B cell (primary cell): Measurements from ENCODE around the gene GNG10. TPM values are rescaled to one million over a fixed set of nuclear protein-coding genes. Genes with fewer than 3 reads are reported as not detected.

Source experiments
- ATAC-seq: fragments of 200-7000 bp; cut with Tn5 transposase; one replicate; pipeline ENCODE4 v1.10.0; 2021; ENCODE audit warnings: low read depth, mild to moderate bottlenecking, moderate number of reproducible peaks, moderate library complexity
- CTCF ChIA-PET: fragments of 350-600 bp; sonication (Branson Sonifier 250); formaldehyde crosslinking; loops from one replicate; lab custom pipeline; 2021; ENCODE audit warnings: antibody characterized with exemption, inconsistent platforms; lab: Charles Lee
- POLR2A ChIA-PET: fragments of 350-600 bp; sonication (Branson Sonifier 250); formaldehyde crosslinking; loops from one replicate; lab custom pipeline; 2021; ENCODE audit warnings: antibody characterized with exemption; lab: Charles Lee
- DNase-seq: peaks from one replicate; pipeline ENCODE4 v3.0.0; 2013
- H2AFZ ChIP-seq: 2 replicates; pipeline ENCODE4 v1.6.1; 2012; ENCODE audit warnings: mild to moderate bottlenecking, low read depth, low read length; ENCODE audit not compliant: insufficient read depth, poor library complexity, severe bottlenecking
- H3K27ac ChIP-seq, 2 donors: 1 replicate in 1 of 2; 2 replicates in 1 of 2; pipeline ENCODE4 v1.5.1; 2012 to 2013; ENCODE audit warnings: low read length in 2 of 2, mild to moderate bottlenecking in 2 of 2, moderate library complexity in 1 of 2
- H3K27me3 ChIP-seq, 4 experiments: fragments of 200-600 bp in 1 of 4; sonication (generic) in 1 of 4; replicated peaks in 1 of 4; 1 replicate in 2 of 4; 2 replicates in 2 of 4; pipeline versions ENCODE4 v1.6.1 to v1.7.0; 2013 to 2016; ENCODE audit warnings: low read length in 3 of 4, mild to moderate bottlenecking in 2 of 4, mixed read lengths in 1 of 4, moderate library complexity in 1 of 4; ENCODE audit not compliant: insufficient read depth in 4 of 4, control insufficient read depth in 3 of 4; ENCODE audit errors: control extremely low read depth in 1 of 4
- H3K36me3 ChIP-seq, 2 experiments: replicated peaks in 1 of 2; 1 replicate in 1 of 2; 2 replicates in 1 of 2; pipeline versions ENCODE4 v1.6.1 to v1.7.1; 2013; ENCODE audit warnings: low read length in 1 of 2; ENCODE audit not compliant: insufficient read depth in 2 of 2, control insufficient read depth in 1 of 2; ENCODE audit errors: control extremely low read depth in 1 of 2, extremely low read depth in 1 of 2
- H3K4me1 ChIP-seq, 2 donors: fragments of 200-600 bp in 1 of 2; sonication (generic) in 1 of 2; 1 replicate in 1 of 2; 2 replicates in 1 of 2; pipeline versions ENCODE4 v1.5.1 to v1.6.1; 2013 to 2017; ENCODE audit warnings: low read length in 2 of 2; ENCODE audit not compliant: control insufficient read depth in 2 of 2, insufficient read depth in 2 of 2
- H3K4me2 ChIP-seq: replicated peaks from 2 replicates; pipeline ENCODE3; 2012; ENCODE audit warnings: mild to moderate bottlenecking, low read depth, low read length; ENCODE audit not compliant: poor library complexity, severe bottlenecking
- H3K4me3 ChIP-seq, 5 experiments: fragments of 200-600 bp in 1 of 5; sonication (generic) in 1 of 5; 1 replicate in 3 of 5; 2 replicates in 2 of 5; pipeline versions ENCODE4 v1.5.1 to v1.7.0; 2011 to 2016; ENCODE audit warnings: low read length in 4 of 5, mild to moderate bottlenecking in 4 of 5, low read depth in 2 of 5, control low read depth in 1 of 5, moderate library complexity in 1 of 5; ENCODE audit not compliant: insufficient read depth in 1 of 5; ENCODE audit errors: control extremely low read depth in 1 of 5, extremely low read depth in 1 of 5
- H3K79me2 ChIP-seq: fragments of 200-600 bp; sonication (generic); one replicate; pipeline ENCODE4 v1.6.0; 2016; ENCODE audit warnings: low read length; ENCODE audit not compliant: control insufficient read depth, insufficient read depth
- H3K9ac ChIP-seq: fragments of 200-600 bp; sonication (generic); 2 replicates; pipeline ENCODE4 v1.6.1; 2017; ENCODE audit warnings: mild to moderate bottlenecking, low read length, moderate library complexity
- H3K9me3 ChIP-seq, 3 donors: one replicate each; pipeline versions ENCODE4 v1.6.1 to v1.7.1; 2013; ENCODE audit warnings: low read length in 2 of 3; ENCODE audit not compliant: control insufficient read depth in 2 of 3, insufficient read depth in 1 of 3; ENCODE audit errors: control extremely low read depth in 1 of 3
- H4K20me1 ChIP-seq: 2 replicates; pipeline ENCODE4 v1.6.0; 2012; ENCODE audit warnings: mild to moderate bottlenecking, low read length; ENCODE audit not compliant: insufficient read depth, control insufficient read depth, poor library complexity, severe bottlenecking
- H3K27ac Mint-ChIP-seq: one replicate; pipeline ENCODE4 v1.8.0; 2021; ENCODE audit warnings: mixed read lengths
- H3K27me3 Mint-ChIP-seq: one replicate; pipeline ENCODE4 v1.8.0; 2021; ENCODE audit warnings: mixed read lengths
- H3K4me1 Mint-ChIP-seq: one replicate; pipeline ENCODE4 v1.8.0; 2021; ENCODE audit warnings: mixed read lengths
- H3K4me3 Mint-ChIP-seq: one replicate; pipeline ENCODE4 v1.8.0; 2021; ENCODE audit warnings: mixed read lengths
- H3K9me3 Mint-ChIP-seq: one replicate; pipeline ENCODE4 v1.8.0; 2022; ENCODE audit warnings: mixed read lengths; ENCODE audit not compliant: insufficient read depth
- CTCF ChIP-seq: fragments of 200-600 bp; IDR thresholded peaks from one replicate; pipeline ENCODE4 v1.8.0; 2022; ENCODE audit warnings: antibody characterized with exemption, mild to moderate bottlenecking
- EZH2 ChIP-seq: IDR thresholded peaks from 2 replicates; pipeline ENCODE4 v1.6.1; 2012; ENCODE audit warnings: borderline replicate concordance, low read depth, mild to moderate bottlenecking, moderate library complexity, low read length; ENCODE audit not compliant: insufficient read depth, poor library complexity, severe bottlenecking
- WGBS: methylation state at CpG from one replicate; pipeline ENCODE4 v1.1.5; 2013; ENCODE audit warnings: missing lambda C conversion rate; ENCODE audit not compliant: insufficient coverage; 5-methylcytosine and 5-hydroxymethylcytosine counted together
- intact Hi-C: fragments of 100-400 bp; cut with micrococcal nuclease; formaldehyde crosslinking; loops from one replicate; pipeline ENCODE4 v1.10.0; 2022
- polyA plus RNA-seq: library from polyadenylated mRNA; depleted of rRNA; stranded (reverse); fragments of >200 nt; gene quantifications from 2 replicates; pipeline ENCODE4 v1.2.3, GENCODE V29; 2012
- total RNA-seq, 2 donors: library from RNA; stranded (reverse); fragments of 120-200 nt in 1 of 2; gene quantifications; 1 replicate in 1 of 2; 2 replicates in 1 of 2; pipeline versions ENCODE4 v1.2.3 to v1.2.4, GENCODE V29; 2013 to 2022

Gene GNG10
- total and polyA plus RNA-seq, 2 donors (not counting 1 experiment from before 2014, with no cell fraction given) = 7.2 to 10.6 TPM

- H3K36me3 ChIP-seq = no peaks in the 10 kb centered on the region
- Mint-ChIP-seq H3K4me3 (no peak overlapping the region), H3K9me3 (peaks cover 5% of the 10 kb centered on the region), H3K27me3 (no peaks in the 10 kb centered on the region), H3K4me1 (no peaks in the 10 kb centered on the region), H3K27ac (no peak overlapping the region)
- H3K4me3 ChIP-seq = no peak overlapping the region
- no peak overlapping the region for H2AFZ ChIP-seq
- CTCF ChIA-PET = no interaction called here
- ATAC-seq (no peak), DNase-seq (no peak)
- H3K4me2 ChIP-seq = no peak overlapping the region
- H3K9ac ChIP-seq = no peak overlapping the region
- H3K4me1 ChIP-seq = no peaks in the 10 kb centered on the region
- intact Hi-C loops = no loop called here
- H3K79me2 ChIP-seq = no peaks in the 10 kb centered on the region
- H4K20me1 ChIP-seq = no peaks in the 10 kb centered on the region
- no peak for TF ChIP-seq CTCF
- TF ChIP-seq EZH2 = no peak
- H3K9me3 ChIP-seq = no peaks in the 10 kb centered on the region
- POLR2A ChIA-PET = no interaction called here
- H3K27me3 ChIP-seq = no peaks in the 10 kb centered on the region
- H3K27ac ChIP-seq = no peak overlapping the region
These were observed 35.4 kb downstream of the GNG10 start for GRCh38 chr9:111696796-111697195.

GRCh38 chr9:111700776-111701175, 39.4 kb downstream of the GNG10 start:
- DNase-seq (no peak), ATAC-seq (no peak)
- Histone ChIP-seq H3K4me1 (no peaks in the 10 kb centered on the region), H2AFZ (no peak overlapping the region), H3K9ac (no peak overlapping the region), H3K9me3 (no peaks in the 10 kb centered on the region), H3K4me3 (no peak overlapping the region), H4K20me1 (no peaks in the 10 kb centered on the region), H3K79me2 (no peaks in the 10 kb centered on the region), H3K36me3 (no peaks in the 10 kb centered on the region), H3K27ac (no peak overlapping the region), H3K27me3 (no peaks in the 10 kb centered on the region), H3K4me2 (no peak overlapping the region)
- Mint-ChIP-seq H3K4me3 (no peak overlapping the region), H3K27me3 (no peaks in the 10 kb centered on the region), H3K9me3 (peaks cover 5% of the 10 kb centered on the region), H3K4me1 (no peaks in the 10 kb centered on the region), H3K27ac (no peak overlapping the region)
- ChIA-PET CTCF (interaction anchor here (1.5 kb wide), 1 partner anchor 10 kb away, joined by 5 read pairs; no protein-coding TSS in a partner anchor), POLR2A (no interaction called here)
- TF ChIP-seq CTCF = no peak
- intact Hi-C loops = no loop called here
- WGBS = 33% methylated on average over 1 of the region's 1 CpG
